Endometrium (tissue), 2 donors: ENCODE data around the gene NAT14.

ENCODE experiments used
- FAIRE-seq: peaks from 2 replicates; lab custom pipeline; 2012; peaks lifted over from hg19 to GRCh38; lab: Jason Lieb, UNC
- donor health status: control.
- donor health status: control.

The NAT14 gene

GRCh38 chr19:55472463-55472862 lies 12.5 kb upstream of the NAT14 start:
- no peak for FAIRE-seq

GRCh38 chr19:55473225-55474012 lies 11.6 kb upstream of the NAT14 start:
- FAIRE-seq: no peak

- no peak for FAIRE-seq
These were observed 10.4 kb upstream of the NAT14 start for GRCh38 chr19:55474269-55475265.

GRCh38 chr19:55476100-55476775 lies 8.8 kb upstream of the NAT14 start, which contains the start of gene ZNF628:
TSS of gene ZNF628 (plus strand) at chr19:55476617. CDS start at chr19:55479911, 3,294 bp downstream.
- FAIRE-seq: no peak

- no peak for FAIRE-seq
These were observed 7.1 kb upstream of the NAT14 start for GRCh38 chr19:55477905-55478304.

GRCh38 chr19:55478364-55478763 lies 6.6 kb upstream of the NAT14 start:
- no peak for FAIRE-seq

GRCh38 chr19:55479045-55479444 lies 5.9 kb upstream of the NAT14 start:
- FAIRE-seq: no peak

- FAIRE-seq: no peak
These were observed 5.3 kb upstream of the NAT14 start for GRCh38 chr19:55479451-55480230.

GRCh38 chr19:55481148-55481793 lies 3.7 kb upstream of the NAT14 start:
- no peak for FAIRE-seq

- no peak for FAIRE-seq
These were observed 3.2 kb upstream of the NAT14 start for GRCh38 chr19:55481794-55482155.

GRCh38 chr19:55482156-55482961 lies 2.6 kb upstream of the NAT14 start:
- no peak for FAIRE-seq

GRCh38 chr19:55482967-55483705 lies 1.9 kb upstream of the NAT14 start:
- no peak for FAIRE-seq

GRCh38 chr19:55483706-55484592 lies 1.0 kb upstream of the NAT14 start:
- FAIRE-seq: no peak

- FAIRE-seq: no peak
These were observed 537 bp downstream of the NAT14 start for GRCh38 chr19:55485439-55486011.

GRCh38 chr19:55486043-55486970 lies 1.3 kb downstream of the NAT14 start:
- no peak for FAIRE-seq

GRCh38 chr19:55486971-55487923 lies 2.3 kb downstream of the NAT14 start:
- no peak for FAIRE-seq
